Measurements from ENCODE around the gene FAM131B. TPM values are rescaled to one million over a fixed set of nuclear protein-coding genes. Genes with fewer than 3 reads are reported as not detected.

The FAM131B gene
- total and polyA plus RNA-seq, 9 of the 15 experiments (the other 6 are each of a cell fraction or from before 2014, with no cell fraction given) = 0.03 to 0.04 TPM; not detected in 7

DNA sequence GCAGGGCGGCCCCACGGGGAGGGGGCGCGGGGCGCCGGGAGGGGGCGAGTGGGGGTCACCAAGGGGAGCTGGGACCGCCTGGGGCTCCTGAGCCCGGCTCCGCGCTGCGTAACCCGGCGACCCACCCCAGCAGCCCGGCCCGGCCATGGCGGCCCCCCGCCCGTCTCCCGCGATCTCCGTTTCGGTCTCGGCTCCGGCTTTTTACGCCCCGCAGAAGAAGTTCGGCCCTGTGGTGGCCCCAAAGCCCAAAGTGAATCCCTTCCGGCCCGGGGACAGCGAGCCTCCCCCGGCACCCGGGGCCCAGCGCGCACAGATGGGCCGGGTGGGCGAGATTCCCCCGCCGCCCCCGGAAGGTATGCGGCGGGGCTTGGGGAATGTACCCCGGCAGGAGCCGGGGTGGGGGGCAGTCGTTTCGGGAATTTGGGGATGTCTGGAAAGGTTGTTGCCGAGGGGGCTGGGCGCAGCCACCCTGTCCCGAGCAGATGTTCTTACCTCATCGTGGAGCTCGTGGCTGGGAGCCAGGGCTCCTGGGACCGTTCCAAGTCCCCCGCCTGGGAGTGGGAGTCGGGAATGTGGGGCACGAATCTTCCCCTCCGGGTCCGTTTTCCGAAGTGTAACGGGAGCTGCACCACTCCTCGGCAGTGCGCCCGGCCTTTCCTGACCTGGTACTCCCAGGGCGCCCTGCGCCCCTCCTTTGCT, 19.1 kb upstream of the FAM131B start (continued):
- TF ChIP-seq BCL6 (CRISPR knock-in tag; IDR thresholded peaks at IDR 0.05) (no peak), OTX1 (CRISPR knock-in tag; IDR thresholded peaks at IDR 0.05) (no peak), ATF7 (IDR thresholded peaks at IDR 0.05) (peak; percentile 34; the same call in 1 of the 2 replicates), ZSCAN29 (IDR thresholded peaks at IDR 0.05) (no peak), ZC3H4 (CRISPR knock-in tag; IDR thresholded peaks at IDR 0.05; ENCODE audit: borderline replicate concordance) (peak; percentile 68; the same call in 1 of the 2 replicates), ZNF551 (CRISPR knock-in tag; IDR thresholded peaks at IDR 0.05) (no peak), JUND (IDR thresholded peaks at IDR 0.05; ENCODE audit: borderline replicate concordance, low read depth, low read length) (no peak), JUND (tag; IDR thresholded peaks at IDR 0.05; ENCODE audit: borderline replicate concordance, low read depth, low read length) (no peak), ETV5 (CRISPR knock-in tag; IDR thresholded peaks at IDR 0.05; ENCODE audit: low read depth) (peak; percentile 17; the same call in 1 of the 2 replicates), CC2D1A (IDR thresholded peaks at IDR 0.05) (0 out of 2 replicates have a peak, but pooled peaks have one; percentile 12), SREBF1 (IDR thresholded peaks at IDR 0.05; ENCODE audit: borderline replicate concordance, low read depth, low read length) (no peak), NR4A1 (CRISPR knock-in tag; IDR thresholded peaks at IDR 0.05) (no peak), NR4A1 (tag; IDR thresholded peaks at IDR 0.05) (no peak), KLF13 (tag; IDR thresholded peaks at IDR 0.05; ENCODE audit: borderline replicate concordance, low read depth) (no peak), NCOA1 (IDR thresholded peaks at IDR 0.05; ENCODE audit: low read depth) (no peak), TEAD1 (CRISPR knock-in tag; IDR thresholded peaks at IDR 0.05) (peak; percentile 13 to 68; a peak in 1 of 4 replicates), CBX3 (IDR thresholded peaks at IDR 0.05; ENCODE audit: borderline replicate concordance in 1 of 2, low read length in 2 of 2) (no peak), HMG20B (CRISPR knock-in tag; IDR thresholded peaks at IDR 0.05) (no peak), CCAR2 (IDR thresholded peaks at IDR 0.05; ENCODE audit: low read depth, low read length) (no peak), MAZ (CRISPR knock-in tag; conservative IDR thresholded peaks at IDR 0.05 in 1 of 2, IDR thresholded peaks at IDR 0.05 in 1 of 2) (no peak), SETDB1 (IDR thresholded peaks at IDR 0.05; ENCODE audit: low read length) (no peak)
- TF ChIP-seq, protein P1, sequence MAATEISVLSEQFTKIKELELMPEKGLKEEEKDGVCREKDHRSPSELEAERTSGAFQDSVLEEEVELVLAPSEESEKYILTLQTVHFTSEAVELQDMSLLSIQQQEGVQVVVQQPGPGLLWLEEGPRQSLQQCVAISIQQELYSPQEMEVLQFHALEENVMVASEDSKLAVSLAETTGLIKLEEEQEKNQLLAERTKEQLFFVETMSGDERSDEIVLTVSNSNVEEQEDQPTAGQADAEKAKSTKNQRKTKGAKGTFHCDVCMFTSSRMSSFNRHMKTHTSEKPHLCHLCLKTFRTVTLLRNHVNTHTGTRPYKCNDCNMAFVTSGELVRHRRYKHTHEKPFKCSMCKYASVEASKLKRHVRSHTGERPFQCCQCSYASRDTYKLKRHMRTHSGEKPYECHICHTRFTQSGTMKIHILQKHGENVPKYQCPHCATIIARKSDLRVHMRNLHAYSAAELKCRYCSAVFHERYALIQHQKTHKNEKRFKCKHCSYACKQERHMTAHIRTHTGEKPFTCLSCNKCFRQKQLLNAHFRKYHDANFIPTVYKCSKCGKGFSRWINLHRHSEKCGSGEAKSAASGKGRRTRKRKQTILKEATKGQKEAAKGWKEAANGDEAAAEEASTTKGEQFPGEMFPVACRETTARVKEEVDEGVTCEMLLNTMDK (IDR thresholded peaks at IDR 0.05; ENCODE audit: borderline replicate concordance, insufficient read depth, low read depth, low read length, poor library complexity, severe bottlenecking) = no peak
- TF ChIP-seq, protein P2, sequence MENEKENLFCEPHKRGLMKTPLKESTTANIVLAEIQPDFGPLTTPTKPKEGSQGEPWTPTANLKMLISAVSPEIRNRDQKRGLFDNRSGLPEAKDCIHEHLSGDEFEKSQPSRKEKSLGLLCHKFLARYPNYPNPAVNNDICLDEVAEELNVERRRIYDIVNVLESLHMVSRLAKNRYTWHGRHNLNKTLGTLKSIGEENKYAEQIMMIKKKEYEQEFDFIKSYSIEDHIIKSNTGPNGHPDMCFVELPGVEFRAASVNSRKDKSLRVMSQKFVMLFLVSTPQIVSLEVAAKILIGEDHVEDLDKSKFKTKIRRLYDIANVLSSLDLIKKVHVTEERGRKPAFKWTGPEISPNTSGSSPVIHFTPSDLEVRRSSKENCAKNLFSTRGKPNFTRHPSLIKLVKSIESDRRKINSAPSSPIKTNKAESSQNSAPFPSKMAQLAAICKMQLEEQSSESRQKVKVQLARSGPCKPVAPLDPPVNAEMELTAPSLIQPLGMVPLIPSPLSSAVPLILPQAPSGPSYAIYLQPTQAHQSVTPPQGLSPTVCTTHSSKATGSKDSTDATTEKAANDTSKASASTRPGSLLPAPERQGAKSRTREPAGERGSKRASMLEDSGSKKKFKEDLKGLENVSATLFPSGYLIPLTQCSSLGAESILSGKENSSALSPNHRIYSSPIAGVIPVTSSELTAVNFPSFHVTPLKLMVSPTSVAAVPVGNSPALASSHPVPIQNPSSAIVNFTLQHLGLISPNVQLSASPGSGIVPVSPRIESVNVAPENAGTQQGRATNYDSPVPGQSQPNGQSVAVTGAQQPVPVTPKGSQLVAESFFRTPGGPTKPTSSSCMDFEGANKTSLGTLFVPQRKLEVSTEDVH (IDR thresholded peaks at IDR 0.05; ENCODE audit: low read depth, partially characterized antibody) = no peak
- TF ChIP-seq, protein P3, sequence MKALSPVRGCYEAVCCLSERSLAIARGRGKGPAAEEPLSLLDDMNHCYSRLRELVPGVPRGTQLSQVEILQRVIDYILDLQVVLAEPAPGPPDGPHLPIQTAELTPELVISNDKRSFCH (CRISPR knock-in tag; IDR thresholded peaks at IDR 0.05) = no peak
- TF ChIP-seq, protein P3 (tag; IDR thresholded peaks at IDR 0.05) = peak; percentile 54; the same call in 1 of the 2 replicates
